Common myeloid progenitor, CD34-positive (primary cell): Measurements from ENCODE around the gene DOK4.

Experiments
- CTCF ChIA-PET: fragments of 350-600 bp; sonication (Branson Sonifier 250); formaldehyde crosslinking; loops from one replicate; lab custom pipeline; 2021; ENCODE audit warnings: antibody characterized with exemption; lab: Charles Lee
- POLR2A ChIA-PET: fragments of 350-600 bp; sonication (Branson Sonifier 250); formaldehyde crosslinking; loops from one replicate; lab custom pipeline; 2021; ENCODE audit warnings: antibody characterized with exemption; lab: Charles Lee
- DNase-seq, 3 donors: peaks; one replicate each; pipeline versions ENCODE4 v3.0.0 to v3.0.0-alpha.2; 2013
- H3K27ac ChIP-seq, 2 experiments: 1 replicate in 1 of 2; 2 replicates in 1 of 2; pipeline ENCODE4 v1.7.0; 2013; ENCODE audit warnings: inconsistent platforms in 2 of 2, low read length in 2 of 2, mild to moderate bottlenecking in 2 of 2, low read depth in 1 of 2, moderate library complexity in 1 of 2; ENCODE audit not compliant: severe bottlenecking in 2 of 2, insufficient read depth in 1 of 2, poor library complexity in 1 of 2
- H3K27me3 ChIP-seq, 5 experiments: replicated peaks in 2 of 5; 1 replicate in 3 of 5; 2 replicates in 2 of 5; pipeline versions ENCODE4 v1.6.1 to v1.7.0; 2013; ENCODE audit warnings: low read length in 4 of 5, mild to moderate bottlenecking in 2 of 5, moderate library complexity in 2 of 5, inconsistent platforms in 1 of 5; ENCODE audit not compliant: insufficient read depth in 5 of 5, control insufficient read depth in 4 of 5
- H3K36me3 ChIP-seq, 4 experiments: 1 replicate in 2 of 4; 2 replicates in 2 of 4; pipeline versions ENCODE4 v1.6.1 to v1.7.0; 2013; ENCODE audit warnings: low read length in 3 of 4, control low read depth in 1 of 4, mild to moderate bottlenecking in 1 of 4; ENCODE audit not compliant: control insufficient read depth in 4 of 4, insufficient read depth in 4 of 4
- H3K4me1 ChIP-seq, 4 experiments: 1 replicate in 3 of 4; 2 replicates in 1 of 4; pipeline versions ENCODE4 v1.6.1 to v1.7.1; 2013; ENCODE audit warnings: low read length in 3 of 4, mild to moderate bottlenecking in 3 of 4, control low read depth in 1 of 4, inconsistent platforms in 1 of 4, moderate library complexity in 1 of 4; ENCODE audit not compliant: control insufficient read depth in 4 of 4, insufficient read depth in 4 of 4; ENCODE audit errors: control extremely low read depth in 1 of 4
- H3K4me3 ChIP-seq, 7 experiments: 1 replicate in 4 of 7; 2 replicates in 3 of 7; pipeline versions ENCODE4 v1.5.1 to v1.7.0; 2013; ENCODE audit warnings: mild to moderate bottlenecking in 7 of 7, low read length in 6 of 7, moderate library complexity in 6 of 7, inconsistent platforms in 2 of 7, low read depth in 2 of 7, control low read depth in 1 of 7; ENCODE audit not compliant: insufficient read depth in 4 of 7, control insufficient read depth in 1 of 7; ENCODE audit errors: extremely low read depth in 1 of 7
- H3K9me3 ChIP-seq, 5 experiments: 1 replicate in 4 of 5; 2 replicates in 1 of 5; pipeline versions ENCODE4 v1.6.1 to v1.7.1; 2013; ENCODE audit warnings: low read length in 4 of 5, mild to moderate bottlenecking in 2 of 5, inconsistent platforms in 1 of 5, low read depth in 1 of 5, moderate library complexity in 1 of 5; ENCODE audit not compliant: control insufficient read depth in 4 of 5, insufficient read depth in 2 of 5; ENCODE audit errors: control extremely low read depth in 1 of 5
- WGBS: methylation state at CpG from one replicate; pipeline ENCODE4 v1.1.5; 2013; ENCODE audit not compliant: insufficient coverage; 5-methylcytosine and 5-hydroxymethylcytosine counted together

Gene DOK4

DNA sequence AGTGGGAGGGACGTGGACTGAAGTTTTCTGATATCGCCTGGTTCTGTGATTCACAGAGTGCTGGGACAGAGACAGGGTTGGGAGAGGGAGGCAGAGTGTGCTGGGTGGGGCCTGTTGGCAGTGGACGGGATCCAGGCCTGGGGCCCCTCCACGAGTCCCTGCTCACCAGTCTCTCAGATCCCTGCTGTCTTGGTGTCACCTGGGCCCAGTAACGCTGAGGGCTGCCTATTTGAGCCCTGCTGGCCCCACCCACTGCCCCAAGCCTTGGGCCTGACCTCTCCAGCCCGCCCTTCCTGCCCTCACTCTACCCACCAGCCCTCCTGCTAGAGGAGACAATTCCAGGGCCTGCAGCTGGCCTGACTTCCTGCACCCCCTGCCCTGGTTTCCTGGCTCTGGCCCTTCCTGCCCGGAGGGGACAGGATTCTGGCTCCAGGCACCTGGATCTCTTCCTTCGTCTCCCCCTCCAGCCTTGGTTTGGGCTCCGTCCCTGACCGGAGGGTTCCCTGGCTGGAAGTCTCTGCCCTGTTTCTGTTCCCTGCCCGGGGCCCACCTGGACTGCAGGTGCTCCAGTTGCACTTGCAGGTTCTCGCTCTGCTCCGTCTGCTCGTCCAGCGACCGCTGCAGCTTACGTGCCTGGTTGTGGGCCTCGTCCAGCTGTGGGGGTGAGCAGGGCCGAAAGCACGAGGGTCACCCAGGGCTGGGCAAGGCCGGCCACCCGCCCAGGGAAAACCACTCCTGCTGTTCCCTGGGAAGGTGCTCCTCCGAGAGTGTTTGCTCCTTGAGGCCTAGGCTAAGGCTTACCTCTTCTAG lies 28.7 kb upstream of the DOK4 start:
- no peaks in the 10 kb centered on the region for H3K27me3 ChIP-seq

DNA sequence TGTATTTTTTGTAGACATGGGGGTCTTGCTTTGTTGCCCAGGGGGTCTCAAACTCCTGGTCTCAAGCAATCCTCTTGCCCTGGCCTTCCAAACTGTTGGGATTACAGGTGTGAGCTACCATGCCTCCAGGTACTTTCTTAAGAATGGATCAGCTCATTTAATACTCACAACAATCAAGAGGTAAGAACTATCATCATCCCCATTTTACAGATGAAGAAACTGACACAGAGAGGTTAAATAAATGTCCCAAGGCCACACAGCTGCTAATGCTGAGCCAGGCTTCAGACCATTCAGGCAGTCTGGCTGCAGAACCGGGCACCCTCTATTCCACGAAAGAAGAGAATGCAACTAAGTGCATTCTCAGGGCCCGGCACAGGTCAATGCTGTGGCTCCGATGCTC lies 28.1 kb upstream of the DOK4 start:
- Histone ChIP-seq H3K4me3 (no peak overlapping the region), H3K27ac (no peak overlapping the region), H3K9me3 (no peaks in the 10 kb centered on the region), H3K36me3 (peaks cover 8 to 63% (median 20%) of the 10 kb centered on the region in 4 experiments), H3K4me1 (peaks cover 0 to under 1% (median 0%) of the 10 kb centered on the region in 4 experiments), H3K27me3 (no peaks in the 10 kb centered on the region)
- ChIA-PET POLR2A (no interaction called here), CTCF (interaction anchor here (0.9 to 3.4 kb wide), 6 partner anchors 9 to 43 kb away, joined by 3 to 13 read pairs (median 3); no protein-coding TSS in a partner anchor)
- 100% methylated on average over 3 of the region's 4 CpGs for WGBS
- DNase-seq, result no peak

More for the DNA sequence above, 28.7 kb upstream of the DOK4 start:
- H3K27ac ChIP-seq, result no peak overlapping the region
- CTCF ChIA-PET, result interaction anchor here (0.9 to 1.3 kb wide), 3 partner anchors 30 to 42 kb away, joined by 3 read pairs; no protein-coding TSS in a partner anchor
- peaks cover 0 to 7% (median 5%) of the 10 kb centered on the region in 4 experiments for H3K4me1 ChIP-seq
- peaks cover 8 to 63% (median 20%) of the 10 kb centered on the region in 4 experiments for H3K36me3 ChIP-seq
- no peaks in the 10 kb centered on the region for H3K9me3 ChIP-seq
- POLR2A ChIA-PET, result no interaction called here
- no peak overlapping the region for H3K4me3 ChIP-seq
- no peak for DNase-seq
- WGBS, result 97% methylated on average over 19 of the region's 23 CpGs

DNA sequence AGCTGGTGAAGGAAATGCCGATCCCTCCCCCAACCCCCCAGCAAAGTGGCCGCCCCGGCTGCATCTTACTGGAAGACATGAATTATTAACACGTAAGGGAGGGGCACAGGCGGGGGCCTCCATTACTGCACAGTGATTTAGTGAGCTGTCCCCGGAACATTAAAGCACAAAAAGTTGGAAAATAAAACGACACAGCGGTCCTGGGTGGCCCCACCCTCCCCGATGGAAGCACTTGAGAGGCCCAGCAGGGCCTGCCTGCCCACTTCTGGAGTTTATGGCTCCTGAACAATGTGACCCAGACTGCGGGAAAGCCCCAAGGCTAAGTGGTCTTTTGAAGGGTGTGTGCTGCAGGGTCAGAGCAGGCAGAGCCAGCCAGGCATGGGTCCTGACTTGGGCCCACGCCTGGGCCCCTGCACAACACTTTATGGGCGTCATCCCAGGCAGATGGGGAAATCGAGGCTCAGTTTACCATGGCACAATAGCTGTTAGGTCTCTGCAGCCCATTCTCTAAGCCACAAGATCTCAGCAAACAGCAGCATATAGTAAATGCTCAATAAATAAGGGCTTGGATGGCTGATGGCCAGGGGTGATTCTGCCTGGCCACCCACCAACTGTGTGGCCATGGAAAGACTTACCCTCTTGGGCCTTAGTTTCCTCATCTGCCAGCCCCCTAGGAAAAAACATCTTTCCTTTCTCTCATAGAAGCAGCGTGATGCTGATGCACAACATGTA lies 27.2 kb upstream of the DOK4 start:
- peaks cover 5 to 58% (median 18%) of the 10 kb centered on the region in 4 experiments for H3K36me3 ChIP-seq
- ChIA-PET CTCF (interaction anchor here (0.6 to 3.4 kb wide), 7 partner anchors 10 to 97 kb away, joined by 3 to 13 read pairs (median 3); no protein-coding TSS in a partner anchor), POLR2A (no interaction called here)
- no peak for DNase-seq
- no peak overlapping the region for H3K4me3 ChIP-seq
- no peaks in the 10 kb centered on the region for H3K27me3 ChIP-seq
- no peaks in the 10 kb centered on the region for H3K4me1 ChIP-seq
- WGBS, result 92% methylated on average over 12 of the region's 14 CpGs
- no peak overlapping the region for H3K27ac ChIP-seq
- H3K9me3 ChIP-seq, result no peaks in the 10 kb centered on the region

- Histone ChIP-seq H3K4me1 (no peaks in the 10 kb centered on the region), H3K27me3 (no peaks in the 10 kb centered on the region), H3K9me3 (no peaks in the 10 kb centered on the region), H3K27ac (no peak overlapping the region), H3K36me3 (peaks cover 5 to 47% (median 11%) of the 10 kb centered on the region in 4 experiments), H3K4me3 (no peak overlapping the region)
- POLR2A ChIA-PET, result no interaction called here
- CTCF ChIA-PET, result interaction anchor here (0.7 to 3.4 kb wide), 6 partner anchors 7 to 96 kb away, joined by 3 to 13 read pairs (median 6); no protein-coding TSS in a partner anchor
- WGBS, result 88% methylated on average over 13 of the region's 23 CpGs
- no peak for DNase-seq
These were observed 26.2 kb upstream of the DOK4 start for GRCh38 chr16:57512296-57513001.

DNA sequence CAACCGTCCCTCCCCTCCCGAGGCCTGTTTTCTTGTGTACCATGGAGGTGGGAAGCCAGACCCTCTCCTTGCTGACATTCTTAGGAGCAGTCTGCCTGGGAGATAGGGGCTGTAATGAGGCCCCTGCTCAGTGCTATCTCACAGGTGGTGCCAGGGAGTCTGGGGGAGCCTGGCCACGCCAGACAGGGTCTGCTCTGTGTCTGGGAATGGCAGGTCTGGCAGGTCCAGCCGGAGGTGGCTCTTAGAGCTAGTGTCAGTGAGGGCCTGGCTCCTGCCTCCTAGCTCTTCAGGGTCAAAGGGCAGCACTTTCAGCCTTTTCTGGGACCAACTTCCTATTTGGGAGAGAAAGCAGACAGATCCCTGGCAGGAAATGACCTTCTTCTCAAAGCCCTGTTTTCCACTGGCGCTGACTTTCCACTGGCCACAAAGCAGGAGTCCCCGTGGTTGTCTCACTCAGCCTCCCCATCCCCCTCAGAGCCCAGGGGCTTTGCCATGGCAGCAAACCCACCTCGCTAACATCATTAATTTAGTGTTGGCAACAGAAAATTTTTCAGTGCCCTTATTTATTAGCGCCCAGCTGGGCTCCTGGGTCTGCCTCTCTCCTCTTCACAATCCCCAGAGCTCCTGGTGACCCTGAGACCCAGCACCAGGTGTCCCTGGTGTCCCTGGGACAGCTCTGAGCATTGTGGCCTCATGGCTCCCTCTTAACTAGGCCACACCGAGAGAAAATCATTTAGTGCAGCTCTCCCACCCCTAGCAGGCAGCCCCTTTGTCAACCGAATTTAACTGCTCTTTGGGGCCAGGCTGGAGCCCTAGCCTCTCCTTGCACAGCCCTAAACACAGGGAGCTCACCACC lies 24.0 kb upstream of the DOK4 start:
- Histone ChIP-seq H3K27me3 (no peaks in the 10 kb centered on the region), H3K4me1 (no peaks in the 10 kb centered on the region), H3K36me3 (peaks cover 5 to 27% (median 10%) of the 10 kb centered on the region in 4 experiments), H3K9me3 (no peaks in the 10 kb centered on the region), H3K27ac (no peak overlapping the region), H3K4me3 (no peak overlapping the region)
- POLR2A ChIA-PET, result interaction anchor here (0.6 kb wide), 1 partner anchor 35 kb away, joined by 3 read pairs; no protein-coding TSS in a partner anchor
- 84% methylated on average over 10 of the region's 10 CpGs for WGBS
- CTCF ChIA-PET, result interaction anchor here (1.0 to 2.7 kb wide), 4 partner anchors 8 to 91 kb away, joined by 3 to 11 read pairs (median 6); no protein-coding TSS in a partner anchor
- no peak for DNase-seq
